ENCODE data around the gene TTR.
A peak's percentile ranks its signal among the peaks of the same experiment; 100 is the strongest.

TTR gene

GRCh38 chr18:31591628-31592027, at the start of gene TTR:
Gene TTR, plus strand, starts transcription at chr18:31591877. Its CDS starts 26 bp downstream, at chr18:31591903.
- no peak for DNase-seq (ENCODE audit: low spot score)

- no peak for DNase-seq (ENCODE audit: low spot score)
Observed at GRCh38 chr18:31546476-31546875, 45.2 kb upstream of the TTR start.

GRCh38 chr18:31548853-31549252, 42.8 kb upstream of the TTR start:
- DNase-seq (ENCODE audit: low spot score) = no peak

- no peak for DNase-seq (ENCODE audit: low spot score)
Observed at GRCh38 chr18:31549416-31549815, 42.3 kb upstream of the TTR start.

- DNase-seq (ENCODE audit: low spot score) = no peak
Observed at GRCh38 chr18:31551883-31552282, 39.8 kb upstream of the TTR start.

GRCh38 chr18:31553800-31554199, 37.9 kb upstream of the TTR start:
- DNase-seq (ENCODE audit: low spot score) = no peak

- no peak for DNase-seq (ENCODE audit: low spot score)
Observed at GRCh38 chr18:31554776-31555175, 36.9 kb upstream of the TTR start.

GRCh38 chr18:31555971-31556747, 35.5 kb upstream of the TTR start:
- peak; percentile 67 for DNase-seq (ENCODE audit: low spot score)

GRCh38 chr18:31557446-31557845, 34.2 kb upstream of the TTR start:
- DNase-seq (ENCODE audit: low spot score) = no peak

GRCh38 chr18:31558567-31558966, 33.1 kb upstream of the TTR start:
- no peak for DNase-seq (ENCODE audit: low spot score)

GRCh38 chr18:31562726-31563125, 29.0 kb upstream of the TTR start:
- DNase-seq (ENCODE audit: low spot score) = no peak

GRCh38 chr18:31563778-31564177, 27.9 kb upstream of the TTR start:
- DNase-seq (ENCODE audit: low spot score) = no peak

- DNase-seq (ENCODE audit: low spot score) = no peak
Observed at GRCh38 chr18:31565345-31565744, 26.3 kb upstream of the TTR start.

GRCh38 chr18:31565782-31566512, 25.7 kb upstream of the TTR start:
- DNase-seq (ENCODE audit: low spot score) = no peak

GRCh38 chr18:31566576-31567306, 24.9 kb upstream of the TTR start:
- DNase-seq (ENCODE audit: low spot score) = no peak

- DNase-seq (ENCODE audit: low spot score) = no peak
Observed at GRCh38 chr18:31572368-31572767, 19.3 kb upstream of the TTR start.

- DNase-seq (ENCODE audit: low spot score) = no peak
Observed at GRCh38 chr18:31573051-31573450, 18.6 kb upstream of the TTR start.

GRCh38 chr18:31574359-31574758, 17.3 kb upstream of the TTR start:
- DNase-seq (ENCODE audit: low spot score) = no peak

- DNase-seq (ENCODE audit: low spot score) = no peak
Observed at GRCh38 chr18:31575515-31576257, 16.0 kb upstream of the TTR start.

- DNase-seq (ENCODE audit: low spot score) = no peak
Observed at GRCh38 chr18:31576670-31577069, 15.0 kb upstream of the TTR start.

- no peak for DNase-seq (ENCODE audit: low spot score)
Observed at GRCh38 chr18:31577195-31577594, 14.5 kb upstream of the TTR start.

- DNase-seq (ENCODE audit: low spot score) = no peak
Observed at GRCh38 chr18:31578126-31578525, 13.6 kb upstream of the TTR start.
